Hepatocyte (in vitro differentiated cells): ENCODE results near the gene CHD2. TPM values are rescaled to one million over a fixed set of nuclear protein-coding genes. Genes with fewer than 3 reads are reported as not detected.

Experiments
- DNase-seq: peaks from one replicate; pipeline ENCODE4 v3.0.0-alpha.2; 2016; ENCODE audit warnings: low spot score
- H2AFZ ChIP-seq: fragments of 200-600 bp; sonication (generic); 2 replicates; pipeline ENCODE4 v1.6.0; 2016; ENCODE audit warnings: antibody characterized with exemption, mild to moderate bottlenecking
- H3K27ac ChIP-seq: fragments of 200-600 bp; sonication (generic); 2 replicates; pipeline ENCODE4 v1.5.1; 2016; ENCODE audit warnings: mild to moderate bottlenecking
- H3K27me3 ChIP-seq: fragments of 200-600 bp; sonication (generic); 2 replicates; pipeline ENCODE4 v1.6.1; 2016
- H3K36me3 ChIP-seq: fragments of 200-600 bp; sonication (generic); replicated peaks from 2 replicates; pipeline ENCODE4 v1.5.1; 2016; ENCODE audit warnings: low read depth; ENCODE audit not compliant: insufficient read depth
- H3K4me1 ChIP-seq: fragments of 200-600 bp; sonication (generic); 2 replicates; pipeline ENCODE4 v1.5.1; 2016; ENCODE audit warnings: mild to moderate bottlenecking, moderate library complexity; ENCODE audit not compliant: insufficient read depth
- H3K4me2 ChIP-seq: fragments of 200-600 bp; sonication (generic); 2 replicates; pipeline ENCODE4 v1.6.0; 2016
- H3K4me3 ChIP-seq: fragments of 200-600 bp; sonication (generic); 2 replicates; pipeline ENCODE4 v1.5.1; 2016; ENCODE audit warnings: mild to moderate bottlenecking
- H3K79me2 ChIP-seq: fragments of 200-600 bp; sonication (generic); 2 replicates; pipeline ENCODE4 v1.6.0; 2017; ENCODE audit warnings: mild to moderate bottlenecking
- H3K9me2 ChIP-seq: fragments of 200-600 bp; sonication (generic); replicated peaks from 2 replicates; pipeline ENCODE4 v1.6.0; 2017; ENCODE audit warnings: mild to moderate bottlenecking; ENCODE audit not compliant: insufficient read depth
- H3K9me3 ChIP-seq: fragments of 200-600 bp; sonication (generic); 2 replicates; pipeline ENCODE4 v1.5.1; 2016; ENCODE audit warnings: low read depth, mild to moderate bottlenecking
- H4K20me1 ChIP-seq: fragments of 200-600 bp; sonication (generic); 2 replicates; pipeline ENCODE4 v1.6.0; 2016; ENCODE audit warnings: mild to moderate bottlenecking; ENCODE audit not compliant: insufficient read depth, poor library complexity, severe bottlenecking
- CTCF ChIP-seq: fragments of 200-600 bp; sonication (generic); IDR thresholded peaks from 2 replicates; pipeline ENCODE4 v1.5.1; 2016; ENCODE audit warnings: antibody characterized with exemption, mild to moderate bottlenecking; ENCODE audit not compliant: poor library complexity
- EZH2 ChIP-seq: fragments of 200-600 bp; sonication (generic); IDR thresholded peaks from 2 replicates; pipeline ENCODE4 v1.6.1; 2016; ENCODE audit warnings: antibody characterized with exemption, mild to moderate bottlenecking, borderline replicate concordance
- EZH2phosphoT487 ChIP-seq: fragments of 200-600 bp; sonication (generic); IDR thresholded peaks from one replicate; pipeline ENCODE4 v1.6.1; 2018; ENCODE audit warnings: antibody characterized with exemption, mild to moderate bottlenecking, low read depth, moderate library complexity; ENCODE audit not compliant: unreplicated experiment, severe bottlenecking
- WGBS: methylation state at CpG from one replicate; pipeline ENCODE4 v1.1.6; 2016; ENCODE audit warnings: low lambda C conversion rate; ENCODE audit errors: missing lambda C conversion rate; 5-methylcytosine and 5-hydroxymethylcytosine counted together
- polyA plus RNA-seq: library from polyadenylated mRNA; unstranded; fragments of >200 nt; fragmentation: Nextera tagmentation; extraction: Ambion mirVana; gene quantifications from 2 replicates; pipeline ENCODE4 v1.2.1, GENCODE V29; 2016
- total RNA-seq: library from RNA; depleted of rRNA; stranded (reverse); fragments of >200 nt; gene quantifications from 2 replicates; pipeline ENCODE4 v1.2.3, GENCODE V29; 2014

Gene CHD2
- total and polyA plus RNA-seq, 2 experiments from 2014 or later: 49.3 to 133 TPM

- WGBS: 83% methylated on average over 4 of the region's 4 CpGs
- H3K4me2 ChIP-seq: no peak overlapping the region
- H3K9me3 ChIP-seq: no peaks in the 10 kb centered on the region
- peaks cover 8% of the 10 kb centered on the region for H3K36me3 ChIP-seq
- H3K27ac ChIP-seq: no peak overlapping the region
- H4K20me1 ChIP-seq: peaks cover 16% of the 10 kb centered on the region
- H2AFZ ChIP-seq: no peak overlapping the region
- DNase-seq: no peak
- no peaks in the 10 kb centered on the region for H3K27me3 ChIP-seq
- TF ChIP-seq EZH2phosphoT487: no peak
- peak; percentile 19 for TF ChIP-seq CTCF
- no peaks in the 10 kb centered on the region for H3K9me2 ChIP-seq
- no peak overlapping the region for H3K4me3 ChIP-seq
- peaks cover 52% of the 10 kb centered on the region for H3K79me2 ChIP-seq
- H3K4me1 ChIP-seq: no peaks in the 10 kb centered on the region
These were observed 118.5 kb downstream of the CHD2 start for GRCh38 chr15:93018574-93018973.

- Histone ChIP-seq H3K36me3 (peaks cover 8% of the 10 kb centered on the region), H2AFZ (no peak overlapping the region), H3K79me2 (peaks cover 51% of the 10 kb centered on the region), H3K9me3 (no peaks in the 10 kb centered on the region), H3K4me1 (no peaks in the 10 kb centered on the region), H3K27me3 (no peaks in the 10 kb centered on the region), H4K20me1 (peaks cover 16% of the 10 kb centered on the region), H3K9me2 (no peaks in the 10 kb centered on the region), H3K4me3 (no peak overlapping the region), H3K4me2 (no peak overlapping the region), H3K27ac (no peak overlapping the region)
- TF ChIP-seq EZH2: no peak
- no peak for DNase-seq
- WGBS: 93% methylated on average over 7 of the region's 7 CpGs
These were observed 119.0 kb downstream of the CHD2 start for GRCh38 chr15:93019090-93019489.

GRCh38 chr15:93019971-93020370 is 119.8 kb downstream of the CHD2 start:
- Histone ChIP-seq H3K9me3 (no peaks in the 10 kb centered on the region), H3K4me1 (no peaks in the 10 kb centered on the region), H2AFZ (no peak overlapping the region), H3K4me3 (no peak overlapping the region), H3K27me3 (no peaks in the 10 kb centered on the region), H3K4me2 (no peak overlapping the region), H3K36me3 (peaks cover 8% of the 10 kb centered on the region), H3K79me2 (peaks cover 49% of the 10 kb centered on the region), H3K9me2 (no peaks in the 10 kb centered on the region), H4K20me1 (peaks cover 16% of the 10 kb centered on the region), H3K27ac (no peak overlapping the region)
- WGBS: 97% methylated on average over 10 of the region's 10 CpGs
- TF ChIP-seq CTCF: no peak
- no peak for TF ChIP-seq EZH2phosphoT487
- TF ChIP-seq EZH2: no peak
- no peak for DNase-seq

- no peak overlapping the region for H2AFZ ChIP-seq
- WGBS: 99% methylated on average over 3 of the region's 3 CpGs
- TF ChIP-seq EZH2phosphoT487 (no peak), EZH2 (no peak), CTCF (no peak)
- H3K4me2 ChIP-seq: no peak overlapping the region
- no peaks in the 10 kb centered on the region for H3K9me2 ChIP-seq
- no peaks in the 10 kb centered on the region for H3K4me1 ChIP-seq
- no peak overlapping the region for H3K27ac ChIP-seq
- peaks cover 20% of the 10 kb centered on the region for H4K20me1 ChIP-seq
- no peaks in the 10 kb centered on the region for H3K27me3 ChIP-seq
- DNase-seq: no peak
- peaks cover 8% of the 10 kb centered on the region for H3K36me3 ChIP-seq
- H3K79me2 ChIP-seq: peaks cover 46% of the 10 kb centered on the region
- H3K4me3 ChIP-seq: no peak overlapping the region
- H3K9me3 ChIP-seq: no peaks in the 10 kb centered on the region
These were observed 121.0 kb downstream of the CHD2 start for GRCh38 chr15:93020976-93021772.
